H1 (cell line): ENCODE measurements around the gene GNG4. TPM values are rescaled to one million over a fixed set of nuclear protein-coding genes. Genes with fewer than 3 reads are reported as not detected.
"Not testable (repeated sequence)": the region's sequence is repeated elsewhere in the genome, so short reads cannot be mapped to it uniquely, and the experiment has no call there.

ENCODE experiments used
- CTCF ChIA-PET: fragments of 300-600 bp; sonication (Branson Sonifier 250); formaldehyde crosslinking; loops from one replicate; lab custom pipeline; 2021; ENCODE audit not compliant: partially characterized antibody; lab: Charles Lee
- POLR2A ChIA-PET: fragments of 300-600 bp; sonication (Branson Sonifier 250); formaldehyde crosslinking; loops from one replicate; lab custom pipeline; 2021; ENCODE audit warnings: inconsistent platforms; ENCODE audit not compliant: partially characterized antibody; lab: Charles Lee
- DNase-seq, 2 experiments: peaks; one replicate each; pipeline versions ENCODE4 v3.0.0 to v3.0.0-alpha.2; 2010 to 2022; ENCODE audit warnings: low spot score in 2 of 2, low read depth in 1 of 2, mixed read lengths in 1 of 2
- FAIRE-seq: peaks from 2 replicates; lab custom pipeline; 2011; peaks lifted over from hg19 to GRCh38; lab: Jason Lieb, UNC
- H2AFZ ChIP-seq: 2 replicates; pipeline ENCODE4 v1.8.1; 2012; ENCODE audit warnings: low read length, inconsistent platforms
- H2AK5ac ChIP-seq: 2 replicates; pipeline ENCODE4 v1.6.1; 2013; ENCODE audit warnings: low read depth, low read length
- H2BK120ac ChIP-seq: replicated peaks from 2 replicates; pipeline ENCODE3; 2013; ENCODE audit warnings: low read depth, low read length, inconsistent platforms
- H2BK12ac ChIP-seq: 2 replicates; pipeline ENCODE4 v1.6.1; 2013; ENCODE audit warnings: low read depth, low read length
- H2BK15ac ChIP-seq: 2 replicates; pipeline ENCODE4 v1.6.1; 2013; ENCODE audit warnings: low read length
- H2BK20ac ChIP-seq: 2 replicates; pipeline ENCODE4 v1.6.1; 2013; ENCODE audit warnings: low read length
- H2BK5ac ChIP-seq: 2 replicates; pipeline ENCODE4 v1.6.1; 2013; ENCODE audit warnings: low read depth, low read length
- H3K14ac ChIP-seq: 2 replicates; pipeline ENCODE4 v1.6.1; 2013; ENCODE audit warnings: inconsistent platforms; ENCODE audit not compliant: insufficient read length
- H3K18ac ChIP-seq: 2 replicates; pipeline ENCODE4 v1.6.1; 2013; ENCODE audit warnings: low read length; ENCODE audit errors: extremely low read depth
- H3K23ac ChIP-seq: 2 replicates; pipeline ENCODE4 v1.6.1; 2013; ENCODE audit warnings: inconsistent platforms; ENCODE audit not compliant: insufficient read length
- H3K23me2 ChIP-seq: 2 replicates; pipeline ENCODE4 v1.6.1; 2013; ENCODE audit warnings: low read depth, low read length
- H3K27ac ChIP-seq: 2 replicates; pipeline ENCODE4 v1.6.1; 2011; ENCODE audit warnings: low read depth, low read length, inconsistent platforms
- H3K27me3 ChIP-seq, 4 experiments: replicated peaks in 1 of 4; 1 replicate in 1 of 4; 2 replicates in 3 of 4; pipeline versions ENCODE4 v1.6.1 to v1.8.1; 2011 to 2013; ENCODE audit warnings: low read length in 3 of 4, mild to moderate bottlenecking in 3 of 4, inconsistent platforms in 2 of 4, mixed read lengths in 2 of 4, moderate library complexity in 1 of 4; ENCODE audit not compliant: control insufficient read depth in 3 of 4, insufficient read depth in 3 of 4; ENCODE audit errors: extremely low read depth in 1 of 4
- H3K36me3 ChIP-seq, 4 experiments: 2 replicates each; pipeline versions ENCODE4 v1.6.1 to v1.8.1; 2011 to 2013; ENCODE audit warnings: mild to moderate bottlenecking in 4 of 4, low read length in 3 of 4, moderate library complexity in 2 of 4, control low read depth in 1 of 4, inconsistent platforms in 1 of 4; ENCODE audit not compliant: insufficient read depth in 4 of 4, control insufficient read depth in 2 of 4
- H3K4ac ChIP-seq: replicated peaks from 2 replicates; pipeline ENCODE3; 2013; ENCODE audit warnings: low read length, low read depth, mixed read lengths, inconsistent platforms; ENCODE audit not compliant: insufficient read length
- H3K4me1 ChIP-seq, 4 experiments: replicated peaks in 1 of 4; 1 replicate in 1 of 4; 2 replicates in 3 of 4; pipeline versions ENCODE4 v1.6.1 to v1.8.1; 2011 to 2013; ENCODE audit warnings: low read length in 3 of 4, inconsistent platforms in 2 of 4, mixed read lengths in 1 of 4; ENCODE audit not compliant: insufficient read depth in 4 of 4, control insufficient read depth in 3 of 4
- H3K4me2 ChIP-seq, 2 experiments: 2 replicates each; pipeline versions ENCODE4 v1.6.1 to v1.8.1; 2011 to 2013; ENCODE audit warnings: low read depth in 2 of 2, low read length in 2 of 2, control low read depth in 1 of 2, inconsistent platforms in 1 of 2, mild to moderate bottlenecking in 1 of 2; ENCODE audit not compliant: insufficient read depth in 1 of 2
- H3K4me3 ChIP-seq, 4 experiments: fragments of 200-600, 300-600 bp in 1 of 4; sonication (generic), shearing (Covaris generic), sonication (Bioruptor Twin) in 1 of 4; 2 replicates each; pipeline versions ENCODE4 v1.5.1 to v1.8.1; 2011 to 2016; ENCODE audit warnings: low read length in 4 of 4, low read depth in 3 of 4, control low read depth in 2 of 4, inconsistent platforms in 2 of 4, mild to moderate bottlenecking in 2 of 4, mixed read lengths in 1 of 4, moderate library complexity in 1 of 4; ENCODE audit not compliant: insufficient read depth in 2 of 4; ENCODE audit errors: extremely low read depth in 1 of 4
- H3K56ac ChIP-seq: replicated peaks from 2 replicates; pipeline ENCODE3; 2013; ENCODE audit warnings: low read depth, mild to moderate bottlenecking, mixed read lengths, low read length, inconsistent platforms; ENCODE audit not compliant: insufficient read length
- H3K79me1 ChIP-seq: 2 replicates; pipeline ENCODE4 v1.6.1; 2013; ENCODE audit warnings: low read depth, low read length, control low read depth
- H3K79me2 ChIP-seq, 2 experiments: 2 replicates each; pipeline versions ENCODE4 v1.6.1 to v1.8.1; 2012 to 2013; ENCODE audit warnings: low read length in 2 of 2, mild to moderate bottlenecking in 2 of 2, inconsistent platforms in 1 of 2; ENCODE audit not compliant: insufficient read depth in 2 of 2, control insufficient read depth in 1 of 2
- H3K9ac ChIP-seq, 4 experiments: replicated peaks in 1 of 4; 1 replicate in 1 of 4; 2 replicates in 3 of 4; pipeline versions ENCODE4 v1.6.1 to v1.8.1; 2011 to 2013; ENCODE audit warnings: low read depth in 3 of 4, low read length in 3 of 4, control low read depth in 2 of 4, mild to moderate bottlenecking in 2 of 4, moderate library complexity in 2 of 4, inconsistent platforms in 1 of 4; ENCODE audit errors: extremely low read depth in 1 of 4
- H3K9me3 ChIP-seq, 2 experiments: 2 replicates each; pipeline versions ENCODE4 v1.6.1 to v1.8.1; 2012 to 2013; ENCODE audit warnings: mild to moderate bottlenecking in 2 of 2, moderate library complexity in 2 of 2, control low read depth in 1 of 2, inconsistent platforms in 1 of 2, low read depth in 1 of 2, low read length in 1 of 2, mixed read lengths in 1 of 2; ENCODE audit not compliant: insufficient read depth in 2 of 2
- H4K20me1 ChIP-seq, 2 experiments: replicated peaks in 1 of 2; 2 replicates each; pipeline versions ENCODE3 to v1.8.1; 2011 to 2013; ENCODE audit warnings: inconsistent platforms in 2 of 2, low read length in 2 of 2, mild to moderate bottlenecking in 1 of 2; ENCODE audit not compliant: insufficient read depth in 2 of 2, control insufficient read depth in 1 of 2
- H4K5ac ChIP-seq: 2 replicates; pipeline ENCODE4 v1.6.1; 2013; ENCODE audit warnings: low read length, low read depth, mixed read lengths, inconsistent platforms; ENCODE audit not compliant: insufficient read length
- H4K8ac ChIP-seq: 2 replicates; pipeline ENCODE4 v1.8.0; 2013; ENCODE audit warnings: mild to moderate bottlenecking, moderate library complexity, low read length, inconsistent platforms; ENCODE audit not compliant: insufficient read depth; ENCODE audit errors: extremely low read depth
- H4K91ac ChIP-seq: replicated peaks from 2 replicates; pipeline ENCODE3; 2013; ENCODE audit warnings: low read length, mixed read lengths, inconsistent platforms; ENCODE audit not compliant: insufficient read length
- MAFK ChIP-seq: IDR thresholded peaks from 2 replicates; pipeline ENCODE4 v1.6.1; 2012; ENCODE audit warnings: low read depth, mild to moderate bottlenecking, improper control_type of control experiment, low read length
- WGBS, 2 experiments: shearing (Covaris generic) in 1 of 2; methylation state at CpG; one replicate each; pipeline versions ENCODE4 v1.1.6 to v1.1.7; 2013 to 2015; ENCODE audit warnings: low lambda C conversion rate in 2 of 2, mixed read lengths in 2 of 2, inconsistent platforms in 1 of 2, low coverage in 1 of 2, missing lambda C conversion rate in 1 of 2; ENCODE audit not compliant: insufficient replicate concordance in 2 of 2, insufficient coverage in 1 of 2, insufficient read length in 1 of 2; ENCODE audit errors: extremely low coverage in 1 of 2, missing lambda C conversion rate in 1 of 2; 5-methylcytosine and 5-hydroxymethylcytosine counted together
- polyA plus RNA-seq, 7 experiments: library from polyadenylated mRNA; depleted of rRNA in 3 of 7; stranded (reverse) in 5 of 7; unstranded in 2 of 7; fragments of >200 nt in 5 of 7; fragments of 200-250 nt in 2 of 7; gene quantifications; 1 replicate in 5 of 7; 2 replicates in 1 of 7; 4 replicates in 1 of 7; pipeline versions ENCODE4 v1.2.1 to v1.2.3, GENCODE V29; 2011 to 2013; ENCODE audit warnings: missing spikeins in 2 of 7, mixed read lengths in 2 of 7
- total RNA-seq: library from RNA; stranded (reverse); fragmentation: NEBNext Ultra II Directional; extraction: Animal tissue kit (Norgen Biotek cat#: 25700); gene quantifications from 2 replicates; pipeline ENCODE4 v1.2.1, GENCODE V29; 2021

Gene GNG4
- total and polyA plus RNA-seq, 2 of the 8 experiments (the other 6 are each of a cell fraction or from before 2014, with no cell fraction given): 95.5 to 96.8 TPM

- no peak for TF ChIP-seq MAFK
- TF ChIP-seq, all 59 proteins: peak for 0
Measured at GRCh38 chr1:235639226-235640205, 10.1 kb downstream of the GNG4 start (continued).

GRCh38 chr1:235638612-235639011 lies 11.0 kb downstream of the GNG4 start:
- not testable (repeated sequence) for FAIRE-seq, H3K4ac ChIP-seq, H2AFZ ChIP-seq, H2AK5ac ChIP-seq, H4K5ac ChIP-seq, H3K9ac ChIP-seq, H3K4me2 ChIP-seq, H3K4me3 ChIP-seq, H3K18ac ChIP-seq, H3K9me3 ChIP-seq, H3K27me3 ChIP-seq, H4K91ac ChIP-seq, H3K56ac ChIP-seq, H3K27ac ChIP-seq, H4K8ac ChIP-seq, H2BK12ac ChIP-seq, H2BK20ac ChIP-seq, H3K23ac ChIP-seq, H2BK5ac ChIP-seq, DNase-seq, H3K79me1 ChIP-seq, H3K23me2 ChIP-seq, H4K20me1 ChIP-seq, H2BK120ac ChIP-seq, H3K36me3 ChIP-seq, H2BK15ac ChIP-seq, H3K14ac ChIP-seq
- Histone ChIP-seq H3K79me2 (peaks cover 0 to 79% of the 10 kb centered on the region in 2 experiments; a peak in 3 of 4 replicates), H3K4me1 (peaks cover 7 to 25% (median 19%) of the 10 kb centered on the region in 4 experiments)
- 91% methylated on average over 2 of the region's 2 CpGs; no CpG with 5 or more reads in 1 of the 2 experiments for WGBS, 2 experiments
- ChIA-PET POLR2A (interaction anchor here (1.5 kb wide), 1 partner anchor 9 kb away, joined by 5 read pairs; no protein-coding TSS in a partner anchor), CTCF (interaction anchor here (1.8 to 6.2 kb wide), 2 partner anchors 38 to 94 kb away, joined by 4 to 34 read pairs; no protein-coding TSS in a partner anchor)
